22Rv1 (cell line): ENCODE measurements around the gene TGFB3.

Source experiments
- H3K27ac ChIP-seq: fragments of 450-650 bp; 2 replicates; pipeline ENCODE4 v1.5.1; 2017
- CTCF ChIP-seq: fragments of 450-650 bp; IDR thresholded peaks from 2 replicates; pipeline ENCODE4 v1.5.1; 2017; ENCODE audit warnings: mild to moderate bottlenecking
- ZFX ChIP-seq: fragments of 450-650 bp; IDR thresholded peaks from 2 replicates; pipeline ENCODE4 v1.6.1; 2017; ENCODE audit warnings: antibody characterized with exemption, borderline replicate concordance

TGFB3 gene

DNA sequence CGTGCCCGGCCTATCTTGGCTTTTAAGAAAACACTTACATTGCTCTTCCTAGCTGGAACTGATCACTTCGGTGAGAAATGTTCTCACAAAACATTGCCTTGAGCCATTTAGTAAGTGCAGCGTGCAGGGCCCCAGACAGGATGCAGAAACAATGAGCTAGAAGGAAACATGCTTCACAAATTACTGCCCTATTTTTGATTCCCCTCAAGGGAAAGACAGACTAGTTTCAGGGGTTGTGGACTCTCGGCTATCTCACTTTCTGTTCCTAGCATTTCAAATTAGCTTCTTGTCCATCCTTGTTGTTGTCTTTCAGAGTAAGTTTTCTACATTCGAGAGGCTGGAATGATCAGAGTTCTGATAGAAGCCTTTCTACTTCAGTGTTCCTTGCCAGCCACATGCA lies 21.6 kb downstream of the TGFB3 start:
- TF ChIP-seq ZFX (no peak), CTCF (no peak)
- no peak overlapping the region for H3K27ac ChIP-seq

GRCh38 chr14:75959031-75959430 lies 22.8 kb downstream of the TGFB3 start:
- TF ChIP-seq ZFX, result no peak
- no peak for TF ChIP-seq CTCF
- H3K27ac ChIP-seq, result no peak overlapping the region

GRCh38 chr14:75952489-75952888 lies 29.3 kb downstream of the TGFB3 start:
- no peak for TF ChIP-seq ZFX
- TF ChIP-seq CTCF, result no peak
- no peak overlapping the region for H3K27ac ChIP-seq

GRCh38 chr14:75946785-75947184 lies 35.0 kb downstream of the TGFB3 start:
- TF ChIP-seq ZFX, result no peak
- no peak for TF ChIP-seq CTCF
- H3K27ac ChIP-seq, result no peak overlapping the region

DNA sequence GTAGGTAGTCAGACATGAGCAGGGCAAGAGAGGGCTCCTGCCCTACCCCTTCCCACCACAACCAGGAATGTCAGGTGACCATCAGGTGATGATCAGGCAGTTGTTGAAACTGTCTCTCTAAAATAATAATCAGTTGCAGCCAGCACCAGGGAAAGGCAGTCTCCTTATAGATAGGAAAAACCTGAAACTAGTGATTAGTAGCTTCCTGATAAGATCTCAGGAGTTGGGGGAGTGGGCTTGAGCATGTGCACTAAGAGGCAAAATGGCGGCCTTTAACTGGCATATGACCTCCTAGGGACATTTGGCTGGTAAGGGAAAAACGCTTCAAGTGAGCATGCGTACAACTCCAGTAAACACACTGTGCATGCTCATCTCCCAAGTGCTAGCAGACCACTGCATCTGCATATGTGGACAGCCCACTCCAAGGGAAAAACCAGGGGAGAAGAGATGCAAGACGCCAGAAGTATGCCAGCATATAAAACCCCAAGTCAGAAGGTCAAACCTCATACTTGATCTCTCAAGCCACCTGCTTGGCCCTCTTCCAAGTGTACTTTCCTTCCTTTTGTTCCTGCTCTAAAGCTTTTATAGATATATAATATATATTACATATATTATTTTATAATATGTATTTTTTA lies 37.1 kb downstream of the TGFB3 start:
- no peak for TF ChIP-seq CTCF
- TF ChIP-seq ZFX, result no peak
- no peak overlapping the region for H3K27ac ChIP-seq

DNA sequence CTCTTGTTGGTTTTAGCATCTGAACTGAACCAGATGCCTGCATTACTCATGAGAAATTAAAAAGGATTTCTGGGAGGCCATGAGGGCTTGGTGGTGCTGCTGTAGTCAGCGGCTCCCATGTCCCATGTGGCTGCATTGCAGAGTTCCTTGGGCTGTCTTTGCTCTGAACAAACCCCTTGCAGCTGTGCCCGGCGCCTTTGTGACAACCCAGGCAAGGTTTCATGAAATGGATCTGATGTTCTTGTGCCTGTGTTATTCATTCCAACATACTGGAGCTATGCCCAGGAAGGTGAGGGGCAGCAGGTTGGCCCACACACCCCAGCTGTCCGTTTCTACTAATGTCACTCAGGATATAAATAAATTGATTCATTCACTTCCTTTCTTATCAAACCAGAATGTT lies 40.8 kb downstream of the TGFB3 start:
- no peak overlapping the region for H3K27ac ChIP-seq
- no peak for TF ChIP-seq ZFX
- TF ChIP-seq CTCF, result no peak

- TF ChIP-seq CTCF (no peak), ZFX (no peak)
- H3K27ac ChIP-seq, result no peak overlapping the region
Observed at GRCh38 chr14:75939200-75939599, 42.6 kb downstream of the TGFB3 start.
